OCI-LY7 (cell line): ENCODE measurements around the gene PTPRT.

Source experiments
- EZH2phosphoT487 ChIP-seq: fragments of 200-600 bp; sonication (generic); IDR thresholded peaks from 2 replicates; pipeline ENCODE4 v1.6.1; 2018; ENCODE audit warnings: low read depth, borderline replicate concordance, mild to moderate bottlenecking, mixed run types, antibody characterized with exemption, low read length, moderate library complexity, mixed read lengths
- TF ChIP-seq, protein P1 (sequence below): fragments of 200-600 bp; sonication (generic); conservative IDR thresholded peaks from 2 replicates; pipeline ENCODE4 v1.5.1; 2014; ENCODE audit warnings: mild to moderate bottlenecking, antibody characterized with exemption, low read length, moderate library complexity, mixed read lengths

- TF ChIP-seq, protein P1, sequence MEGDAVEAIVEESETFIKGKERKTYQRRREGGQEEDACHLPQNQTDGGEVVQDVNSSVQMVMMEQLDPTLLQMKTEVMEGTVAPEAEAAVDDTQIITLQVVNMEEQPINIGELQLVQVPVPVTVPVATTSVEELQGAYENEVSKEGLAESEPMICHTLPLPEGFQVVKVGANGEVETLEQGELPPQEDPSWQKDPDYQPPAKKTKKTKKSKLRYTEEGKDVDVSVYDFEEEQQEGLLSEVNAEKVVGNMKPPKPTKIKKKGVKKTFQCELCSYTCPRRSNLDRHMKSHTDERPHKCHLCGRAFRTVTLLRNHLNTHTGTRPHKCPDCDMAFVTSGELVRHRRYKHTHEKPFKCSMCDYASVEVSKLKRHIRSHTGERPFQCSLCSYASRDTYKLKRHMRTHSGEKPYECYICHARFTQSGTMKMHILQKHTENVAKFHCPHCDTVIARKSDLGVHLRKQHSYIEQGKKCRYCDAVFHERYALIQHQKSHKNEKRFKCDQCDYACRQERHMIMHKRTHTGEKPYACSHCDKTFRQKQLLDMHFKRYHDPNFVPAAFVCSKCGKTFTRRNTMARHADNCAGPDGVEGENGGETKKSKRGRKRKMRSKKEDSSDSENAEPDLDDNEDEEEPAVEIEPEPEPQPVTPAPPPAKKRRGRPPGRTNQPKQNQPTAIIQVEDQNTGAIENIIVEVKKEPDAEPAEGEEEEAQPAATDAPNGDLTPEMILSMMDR, result no peak
- no peak for TF ChIP-seq EZH2phosphoT487
Measured at GRCh38 chr20:42889517-42889916, 300.2 kb downstream of the PTPRT start.
